ENCODE results near the gene AATK.

Gene AATK

GRCh38 chr17:81139428-81139827 lies 26.6 kb downstream of the AATK start:
- Histone ChIP-seq H3K4me1 (no peaks in the 10 kb centered on the region; the same call in 1 of the 2 replicates), H3K9me3 (no peaks in the 10 kb centered on the region), H3K4me3 (ENCODE audit: low read depth, low read length) (no peak overlapping the region), H3K27me3 (no peaks in the 10 kb centered on the region), H3K36me3 (no peaks in the 10 kb centered on the region)
- no peak for TF ChIP-seq CTCF (IDR thresholded peaks at IDR 0.05; ENCODE audit: low read depth, low read length)
- no peak for DNase-seq

GRCh38 chr17:81138500-81138899 lies 27.5 kb downstream of the AATK start:
- no peak for DNase-seq
- H3K9me3 ChIP-seq: no peaks in the 10 kb centered on the region
- H3K27me3 ChIP-seq: no peaks in the 10 kb centered on the region
- no peak overlapping the region for H3K4me3 ChIP-seq (ENCODE audit: low read depth, low read length)
- H3K4me1 ChIP-seq: no peaks in the 10 kb centered on the region; the same call in 1 of the 2 replicates
- TF ChIP-seq CTCF (IDR thresholded peaks at IDR 0.05; ENCODE audit: low read depth, low read length): no peak
- H3K36me3 ChIP-seq: no peaks in the 10 kb centered on the region

- H3K27me3 ChIP-seq: no peaks in the 10 kb centered on the region
- no peak for TF ChIP-seq CTCF (IDR thresholded peaks at IDR 0.05; ENCODE audit: low read depth, low read length)
These were observed 27.9 kb downstream of the AATK start for GRCh38 chr17:81138083-81138482.

GRCh38 chr17:81137248-81137647 lies 28.8 kb downstream of the AATK start:
- DNase-seq: no peak
- Histone ChIP-seq H3K9me3 (no peaks in the 10 kb centered on the region), H3K4me1 (no peaks in the 10 kb centered on the region), H3K4me3 (ENCODE audit: low read depth, low read length) (no peak overlapping the region), H3K27me3 (no peaks in the 10 kb centered on the region), H3K36me3 (no peaks in the 10 kb centered on the region)
- TF ChIP-seq CTCF (IDR thresholded peaks at IDR 0.05; ENCODE audit: low read depth, low read length): no peak

More at GRCh38 chr17:81138083-81138482, 27.9 kb downstream of the AATK start:
- no peak for DNase-seq
- Histone ChIP-seq H3K36me3 (no peaks in the 10 kb centered on the region), H3K4me1 (no peaks in the 10 kb centered on the region; the same call in 1 of the 2 replicates), H3K9me3 (no peaks in the 10 kb centered on the region), H3K4me3 (ENCODE audit: low read depth, low read length) (no peak overlapping the region)

- no peak for TF ChIP-seq CTCF (IDR thresholded peaks at IDR 0.05; ENCODE audit: low read depth, low read length)
- Histone ChIP-seq H3K27me3 (no peaks in the 10 kb centered on the region), H3K4me1 (no peaks in the 10 kb centered on the region), H3K4me3 (ENCODE audit: low read depth, low read length) (no peak overlapping the region), H3K9me3 (no peaks in the 10 kb centered on the region), H3K36me3 (no peaks in the 10 kb centered on the region)
- DNase-seq: no peak
These were observed 29.7 kb downstream of the AATK start for GRCh38 chr17:81136366-81136765.

- no peak for TF ChIP-seq CTCF (IDR thresholded peaks at IDR 0.05; ENCODE audit: low read depth, low read length)
- H3K27me3 ChIP-seq: no peaks in the 10 kb centered on the region
- peak; percentile 45 for DNase-seq
These were observed 30.3 kb downstream of the AATK start for GRCh38 chr17:81135505-81136278.

More at GRCh38 chr17:81135505-81136278, 30.3 kb downstream of the AATK start:
- Histone ChIP-seq H3K36me3 (no peaks in the 10 kb centered on the region), H3K9me3 (no peaks in the 10 kb centered on the region), H3K4me3 (ENCODE audit: low read depth, low read length) (no peak overlapping the region), H3K4me1 (no peaks in the 10 kb centered on the region)

Data from BE2C (cell line).